D721Med (cell line): ENCODE measurements around the gene TMEM30A.

Experiments used
- DNase-seq: peaks from one replicate; pipeline ENCODE4 v3.0.0; 2011; ENCODE audit warnings: low spot score; ENCODE audit not compliant: insufficient read length
- FAIRE-seq: peaks from 2 replicates; lab custom pipeline; 2011; peaks lifted over from hg19 to GRCh38; lab: Jason Lieb, UNC
- TF ChIP-seq, protein P1 (sequence below): IDR thresholded peaks from 2 replicates; pipeline ENCODE4 v1.5.1; 2012; ENCODE audit warnings: mild to moderate bottlenecking, control low read depth; ENCODE audit not compliant: insufficient read depth; ENCODE audit errors: missing control alignments

The TMEM30A gene

DNA sequence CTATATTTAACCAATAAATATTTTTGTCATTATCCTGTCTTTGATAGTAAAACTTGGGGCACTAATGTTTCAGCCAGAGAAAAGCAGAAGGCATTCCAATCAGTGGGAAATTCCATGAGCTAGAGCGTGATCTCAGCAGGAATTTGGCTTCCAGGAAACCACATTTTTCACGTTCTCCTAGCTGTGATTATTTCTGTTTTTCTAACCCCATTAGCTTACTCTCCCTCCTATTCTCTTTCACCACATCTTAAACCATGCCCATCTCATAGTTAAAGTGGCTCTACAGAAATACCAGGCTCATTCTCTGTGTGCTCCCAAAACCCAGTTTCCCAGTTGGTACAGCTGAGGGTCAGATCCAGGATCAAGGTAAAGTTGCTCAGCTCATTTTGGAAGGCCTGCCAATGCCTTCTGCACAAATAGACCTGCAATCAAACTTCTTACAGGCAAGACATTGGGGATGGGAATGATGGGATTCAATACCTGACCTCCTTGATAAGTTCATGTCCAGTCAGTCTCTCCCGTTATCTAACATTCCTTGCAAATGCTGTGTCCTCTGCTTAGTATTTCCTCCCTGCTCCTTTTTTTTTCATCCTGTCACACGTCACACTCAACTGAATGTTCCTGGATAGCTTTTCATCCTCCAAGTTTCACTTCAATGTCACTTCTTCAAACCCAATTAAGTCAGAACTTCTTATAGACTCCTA is 33.1 kb upstream of the TMEM30A start:
- no peak for FAIRE-seq
- TF ChIP-seq, protein P1, sequence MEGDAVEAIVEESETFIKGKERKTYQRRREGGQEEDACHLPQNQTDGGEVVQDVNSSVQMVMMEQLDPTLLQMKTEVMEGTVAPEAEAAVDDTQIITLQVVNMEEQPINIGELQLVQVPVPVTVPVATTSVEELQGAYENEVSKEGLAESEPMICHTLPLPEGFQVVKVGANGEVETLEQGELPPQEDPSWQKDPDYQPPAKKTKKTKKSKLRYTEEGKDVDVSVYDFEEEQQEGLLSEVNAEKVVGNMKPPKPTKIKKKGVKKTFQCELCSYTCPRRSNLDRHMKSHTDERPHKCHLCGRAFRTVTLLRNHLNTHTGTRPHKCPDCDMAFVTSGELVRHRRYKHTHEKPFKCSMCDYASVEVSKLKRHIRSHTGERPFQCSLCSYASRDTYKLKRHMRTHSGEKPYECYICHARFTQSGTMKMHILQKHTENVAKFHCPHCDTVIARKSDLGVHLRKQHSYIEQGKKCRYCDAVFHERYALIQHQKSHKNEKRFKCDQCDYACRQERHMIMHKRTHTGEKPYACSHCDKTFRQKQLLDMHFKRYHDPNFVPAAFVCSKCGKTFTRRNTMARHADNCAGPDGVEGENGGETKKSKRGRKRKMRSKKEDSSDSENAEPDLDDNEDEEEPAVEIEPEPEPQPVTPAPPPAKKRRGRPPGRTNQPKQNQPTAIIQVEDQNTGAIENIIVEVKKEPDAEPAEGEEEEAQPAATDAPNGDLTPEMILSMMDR: no peak

DNA sequence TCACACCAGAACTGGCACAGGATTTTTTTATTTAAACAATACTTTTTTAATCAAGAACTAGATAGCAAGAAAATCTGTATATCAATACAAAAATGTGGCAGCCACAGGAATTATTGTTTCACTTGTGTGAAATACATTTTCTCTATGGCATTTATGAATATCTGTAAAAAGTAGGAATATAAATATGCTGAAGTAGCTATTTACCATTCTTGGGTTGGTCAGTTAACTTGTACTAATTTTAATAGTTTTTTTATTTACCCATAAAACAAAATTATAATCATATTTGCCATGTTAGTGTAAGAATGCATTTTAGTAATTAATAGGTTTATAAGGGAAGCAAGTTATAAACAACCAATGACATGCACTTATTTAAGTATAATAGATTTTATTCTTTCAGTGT is 31.4 kb upstream of the TMEM30A start:
- no peak for DNase-seq
- no peak for FAIRE-seq
- TF ChIP-seq, protein P1: no peak

More for the DNA sequence above, 33.1 kb upstream of the TMEM30A start:
- DNase-seq: no peak

DNA sequence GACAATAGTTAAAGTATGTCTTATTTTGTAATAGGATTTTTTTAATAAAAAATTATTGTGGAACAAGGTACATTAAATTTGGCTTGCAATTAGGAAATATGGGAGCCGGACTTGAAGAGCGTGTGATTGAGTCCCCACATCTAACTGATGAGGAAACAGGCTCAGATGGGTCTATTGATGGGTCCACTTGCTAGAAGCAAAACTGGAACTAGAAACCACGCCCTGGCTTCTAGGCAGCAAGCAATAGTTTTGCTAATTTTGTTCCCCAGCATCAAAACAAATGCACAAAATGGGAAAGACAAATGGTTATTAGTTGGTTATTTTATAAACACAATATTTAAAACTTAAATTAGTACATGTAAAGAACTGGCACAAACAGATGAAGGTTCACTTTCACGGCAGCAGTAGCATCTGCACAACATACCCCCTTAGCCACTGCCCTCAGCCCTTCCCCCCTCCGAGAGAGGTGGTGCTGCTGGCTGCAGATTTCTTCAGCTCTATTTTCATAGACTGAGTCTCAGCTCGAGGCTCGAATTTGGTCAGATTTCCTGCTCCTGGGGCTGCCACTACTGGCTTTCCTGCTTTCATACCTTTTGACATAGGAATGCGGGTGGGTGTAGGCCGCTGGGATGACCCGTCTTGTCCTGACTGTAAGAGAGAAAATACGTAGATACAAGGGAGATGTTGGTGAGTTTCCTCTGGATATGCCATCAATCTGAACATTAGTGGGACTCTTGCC is 23.8 kb upstream of the TMEM30A start:
- DNase-seq (no peak), FAIRE-seq (no peak)
- TF ChIP-seq, protein P1: no peak

DNA sequence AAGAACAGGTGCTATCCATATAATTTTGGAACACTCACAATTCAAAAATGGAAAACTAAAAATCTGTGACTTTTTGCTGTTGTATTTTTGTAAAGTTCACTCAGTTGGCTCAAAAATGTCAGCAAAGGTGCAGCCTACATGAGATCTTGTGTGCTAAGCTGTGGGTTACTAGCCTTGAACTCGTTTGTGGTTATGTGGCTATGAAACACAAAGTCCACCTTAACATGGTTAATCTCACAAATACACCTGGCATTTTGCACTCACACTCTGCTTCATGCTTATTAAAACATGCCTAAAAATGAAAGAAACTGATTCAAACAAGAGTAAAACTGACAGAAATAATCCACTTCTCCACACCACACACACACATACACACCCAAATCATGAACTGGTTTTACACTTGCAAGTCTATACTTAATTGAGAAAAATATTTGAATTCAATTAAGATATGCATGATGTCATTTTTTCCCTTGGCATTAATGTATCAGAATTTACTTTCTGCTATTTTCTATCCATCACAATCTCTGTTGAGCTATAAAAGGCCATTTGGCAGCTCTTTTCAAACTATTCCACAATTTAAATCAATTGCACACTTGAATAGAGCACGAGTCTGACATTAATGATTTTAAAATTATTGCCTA is 22.9 kb upstream of the TMEM30A start:
- TF ChIP-seq, protein P1: no peak
- DNase-seq (no peak), FAIRE-seq (no peak)

DNA sequence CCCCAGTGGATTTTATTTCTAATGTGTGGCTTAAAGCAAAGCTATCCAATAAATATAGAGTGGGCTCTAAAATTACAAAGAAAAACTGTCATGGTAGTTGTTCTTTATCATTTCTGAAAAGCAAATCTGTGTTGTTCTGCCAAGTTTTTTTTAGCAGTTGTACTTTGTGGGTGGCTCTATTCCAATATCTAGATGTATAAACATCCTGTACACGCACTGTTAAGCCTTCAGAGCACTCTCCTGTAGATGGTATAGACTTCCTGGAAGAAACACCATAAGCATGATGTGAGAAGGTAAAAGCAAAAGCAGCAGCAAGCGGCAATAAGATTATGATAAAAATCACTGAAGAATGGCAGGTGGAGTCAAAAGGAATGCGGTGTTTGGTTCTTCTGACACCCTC is 21.5 kb upstream of the TMEM30A start:
- TF ChIP-seq, protein P1: no peak
- FAIRE-seq (no peak), DNase-seq (no peak)

DNA sequence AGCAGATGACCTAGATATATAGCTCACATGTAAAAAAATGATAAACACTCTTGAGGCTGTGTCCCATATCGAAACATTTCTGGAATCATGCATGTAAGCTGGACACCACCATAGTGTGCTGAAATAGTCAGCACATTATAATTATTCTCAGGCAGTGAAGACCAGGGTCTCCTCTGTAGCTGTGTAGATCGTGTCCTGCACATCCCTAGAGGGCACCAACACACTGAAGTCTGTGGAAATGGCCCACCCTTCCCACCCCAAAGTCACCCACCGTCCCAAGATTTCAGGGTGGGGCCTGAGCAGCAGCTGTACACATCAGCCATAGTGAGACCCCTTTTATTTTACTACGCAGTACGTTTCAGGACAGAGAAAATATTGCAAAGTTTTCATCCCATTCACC is 21.0 kb upstream of the TMEM30A start:
- DNase-seq: no peak
- TF ChIP-seq, protein P1: no peak
- FAIRE-seq: no peak
